Uterus (tissue), 2 donors: ENCODE results near the gene PTGER2.

ENCODE experiments used
- CTCF ChIP-seq, 4 experiments: fragments of 200-600 bp in 2 of 4; fragments of 450-650 bp in 2 of 4; sonication (generic) in 2 of 4; IDR thresholded peaks; one replicate each; pipeline ENCODE4 v1.5.1; 2016 to 2019; ENCODE audit warnings: antibody characterized with exemption in 4 of 4, mild to moderate bottlenecking in 2 of 4, moderate library complexity in 1 of 4
- POLR2A ChIP-seq, 2 donors: fragments of 450-650 bp; IDR thresholded peaks; one replicate each; pipeline ENCODE4 v1.6.1; 2016; ENCODE audit warnings: antibody characterized with exemption in 2 of 2, mild to moderate bottlenecking in 1 of 2, moderate library complexity in 1 of 2

GRCh38 chr14:52342849-52343596, 28.9 kb downstream of the PTGER2 start:
- TF ChIP-seq POLR2A (IDR thresholded peaks at IDR 0.05) (no peak), CTCF (IDR thresholded peaks at IDR 0.05) (no peak)
